HL-60 (cell line): Measurements from ENCODE around the gene DNAJB4.

Experiments
- CTCF ChIP-seq: IDR thresholded peaks from one replicate; pipeline ENCODE4 v1.5.1; 2011; ENCODE audit warnings: low read length, control low read depth, inconsistent platforms; ENCODE audit not compliant: insufficient read depth
- POLR2AphosphoS5 ChIP-seq: IDR thresholded peaks from 2 replicates; pipeline ENCODE4 v1.6.1; 2012; ENCODE audit warnings: low read depth

GRCh38 chr1:78033797-78034172, 29.0 kb downstream of the DNAJB4 start:
- TF ChIP-seq CTCF (no peak), POLR2AphosphoS5 (no peak)
